ENCODE measurements around the gene SEC63. TPM values are rescaled to one million over a fixed set of nuclear protein-coding genes. Genes with fewer than 3 reads are reported as not detected.
A peak's percentile ranks its signal among the peaks of the same experiment; 100 is the strongest.
"Not testable (repeated sequence)": the region's sequence is repeated elsewhere in the genome, so short reads cannot be mapped to it uniquely, and the experiment has no call there.

Gene SEC63
- total and polyA plus RNA-seq, 12 donors: 23.8 to 190 (median 64.1) TPM

- Histone ChIP-seq H3K27me3 (no peaks in the 10 kb centered on the region), H3K4me1 (replicated peaks in 1 of 2) (peaks cover 4 to 6% of the 10 kb centered on the region in 2 donors), H3K9me3 (replicated peaks in 1 of 3) (no peaks in the 10 kb centered on the region), H3K36me3 (replicated peaks in 1 of 2) (no peaks in the 10 kb centered on the region), H3K27ac (no peak overlapping the region), H3K4me3 (no peak overlapping the region)
- no peak for TF ChIP-seq POLR2A (IDR thresholded peaks at IDR 0.05)
- no peak for DNase-seq
- intact Hi-C loops (cut with DNase I): loop anchor here in 1 of 2 donors (10.0 kb wide), 1 partner anchor 533 kb away; no protein-coding TSS in a partner anchor
- 82 to 90% (median 85%) methylated on average over 9 of the region's 9 CpGs for WGBS, 4 donors
These were observed 34.0 kb upstream of the SEC63 start for GRCh38 chr6:107991772-107992550.

GRCh38 chr6:107991061-107991460 is 33.1 kb upstream of the SEC63 start:
- intact Hi-C loops (cut with DNase I): loop anchor here in 1 of 2 donors (10.0 kb wide), 1 partner anchor 534 kb away; no protein-coding TSS in a partner anchor
- no peak overlapping the region for H3K27ac ChIP-seq

GRCh38 chr6:107990587-107990986 is 32.6 kb upstream of the SEC63 start:
- intact Hi-C loops (cut with DNase I): loop anchor here in 1 of 2 donors (10.0 kb wide), 1 partner anchor 534 kb away; no protein-coding TSS in a partner anchor
- H3K4me3 ChIP-seq; H3K4me1 ChIP-seq (replicated peaks in 1 of 2); DNase-seq; H3K36me3 ChIP-seq (replicated peaks in 1 of 2); H3K9me3 ChIP-seq (replicated peaks in 1 of 3); H3K27ac ChIP-seq; H3K27me3 ChIP-seq: not testable (repeated sequence)
- 71 to 81% (median 75%) methylated on average over 8 of the region's 8 CpGs for WGBS, 4 donors

More at GRCh38 chr6:107991061-107991460, 33.1 kb upstream of the SEC63 start:
- WGBS, 4 donors: 77 to 85% (median 82%) methylated on average over 4 of the region's 4 CpGs
- no peak for DNase-seq
- TF ChIP-seq POLR2A (IDR thresholded peaks at IDR 0.05): no peak
- no peak for TF ChIP-seq CTCF (IDR thresholded peaks at IDR 0.05)
- no peak overlapping the region for H3K4me3 ChIP-seq
- H3K27me3 ChIP-seq: no peaks in the 10 kb centered on the region
- H3K9me3 ChIP-seq (replicated peaks in 1 of 3): no peaks in the 10 kb centered on the region
- no peaks in the 10 kb centered on the region for H3K36me3 ChIP-seq (replicated peaks in 1 of 2)
- H3K4me1 ChIP-seq (replicated peaks in 1 of 2): peaks cover 4 to 6% of the 10 kb centered on the region in 2 donors

GRCh38 chr6:107989166-107990094 is 31.4 kb upstream of the SEC63 start:
- no peak overlapping the region for H3K4me3 ChIP-seq
- no peaks in the 10 kb centered on the region for H3K36me3 ChIP-seq (replicated peaks in 1 of 2)
- no peaks in the 10 kb centered on the region for H3K27me3 ChIP-seq
- H3K27ac ChIP-seq: no peak overlapping the region
- TF ChIP-seq POLR2A (IDR thresholded peaks at IDR 0.05): no peak
- no peak for TF ChIP-seq CTCF (IDR thresholded peaks at IDR 0.05)
- intact Hi-C loops (cut with DNase I): loop anchor here (10.0 kb wide), 2 partner anchors 65 to 535 kb away; no protein-coding TSS in a partner anchor
- peaks cover 4 to 6% of the 10 kb centered on the region in 2 donors for H3K4me1 ChIP-seq (replicated peaks in 1 of 2)
- no peaks in the 10 kb centered on the region for H3K9me3 ChIP-seq (replicated peaks in 1 of 3)
- 47 to 60% (median 52%) methylated on average over 6 of the region's 6 CpGs for WGBS, 4 donors
- peak in 1 of 7 donors; percentile 13 for DNase-seq

- TF ChIP-seq POLR2A (IDR thresholded peaks at IDR 0.05): no peak
- TF ChIP-seq CTCF (IDR thresholded peaks at IDR 0.05): no peak
- Histone ChIP-seq H3K4me1 (replicated peaks in 1 of 2) (peaks cover 4 to 6% of the 10 kb centered on the region in 2 donors), H3K27ac (no peak overlapping the region), H3K9me3 (replicated peaks in 1 of 3) (no peaks in the 10 kb centered on the region), H3K4me3 (no peak overlapping the region), H3K36me3 (replicated peaks in 1 of 2) (no peaks in the 10 kb centered on the region), H3K27me3 (no peaks in the 10 kb centered on the region)
- intact Hi-C loops (cut with DNase I): loop anchor here (10.0 kb wide), 2 partner anchors 66 to 536 kb away; no protein-coding TSS in a partner anchor
- DNase-seq: no peak
- 85 to 94% (median 87%) methylated on average over 3 of the region's 3 CpGs for WGBS, 4 donors
These were observed 30.6 kb upstream of the SEC63 start for GRCh38 chr6:107988570-107988969.

All from adrenal gland (tissue), 12 donors.